HFF-Myc (cell line): ENCODE measurements around the gene RELN.

Source experiments
- DNase-seq: peaks from one replicate; pipeline ENCODE4 v3.0.0-alpha.2; 2011; ENCODE audit warnings: low read depth; ENCODE audit errors: extremely low read depth
- H3K4me3 ChIP-seq: replicated peaks from 2 replicates; pipeline ENCODE4 v1.5.1; 2011; ENCODE audit warnings: low read depth, mild to moderate bottlenecking, control low read depth, low read length
- TF ChIP-seq, protein P1 (sequence below): IDR thresholded peaks from 2 replicates; pipeline ENCODE4 v1.5.1; 2012; ENCODE audit warnings: mild to moderate bottlenecking, low read depth, low read length, control low read depth; ENCODE audit errors: missing control alignments

The RELN gene

DNA sequence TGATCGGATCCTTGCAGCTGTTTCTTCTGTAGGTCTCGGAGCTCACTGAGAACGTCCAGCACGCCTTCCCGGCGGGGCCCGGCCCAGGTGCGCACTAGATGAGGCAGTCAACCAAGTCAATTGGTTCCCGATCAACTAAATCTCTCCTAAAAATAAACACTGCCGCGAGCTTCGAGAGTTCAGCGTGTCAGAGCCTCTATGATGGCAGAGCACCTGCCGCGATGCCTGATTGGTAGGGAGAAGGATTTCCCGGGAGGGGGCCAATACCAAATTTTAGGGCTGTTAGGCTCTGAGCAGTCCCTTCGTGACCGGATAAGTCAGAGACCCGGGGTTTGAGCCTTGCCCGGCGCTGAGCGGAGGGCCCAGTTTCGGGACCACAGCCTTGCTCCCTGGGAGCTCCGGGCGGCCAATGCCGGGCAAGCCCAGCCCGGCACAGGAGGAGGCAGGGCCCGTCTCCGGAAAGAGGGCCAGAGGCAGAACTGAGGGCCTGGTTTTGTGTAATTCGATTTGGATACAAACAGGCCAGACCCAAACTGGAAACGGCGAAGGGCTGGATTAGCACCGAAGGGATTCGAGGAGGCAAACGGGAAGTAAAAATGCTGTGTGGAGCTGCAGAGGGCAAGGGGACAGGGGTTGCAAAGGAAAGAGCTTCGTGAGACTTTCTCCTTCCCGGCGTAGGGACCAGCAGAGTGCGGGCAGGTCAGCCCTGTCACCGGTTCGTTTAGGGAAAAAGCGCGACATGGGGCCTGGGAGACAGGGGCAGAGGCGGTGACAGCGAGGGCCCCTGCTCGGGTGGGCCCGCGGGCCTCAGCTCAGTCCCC, 544.0 kb downstream of the RELN start:
- no peak overlapping the region for H3K4me3 ChIP-seq
- no peak for DNase-seq
- TF ChIP-seq, protein P1, sequence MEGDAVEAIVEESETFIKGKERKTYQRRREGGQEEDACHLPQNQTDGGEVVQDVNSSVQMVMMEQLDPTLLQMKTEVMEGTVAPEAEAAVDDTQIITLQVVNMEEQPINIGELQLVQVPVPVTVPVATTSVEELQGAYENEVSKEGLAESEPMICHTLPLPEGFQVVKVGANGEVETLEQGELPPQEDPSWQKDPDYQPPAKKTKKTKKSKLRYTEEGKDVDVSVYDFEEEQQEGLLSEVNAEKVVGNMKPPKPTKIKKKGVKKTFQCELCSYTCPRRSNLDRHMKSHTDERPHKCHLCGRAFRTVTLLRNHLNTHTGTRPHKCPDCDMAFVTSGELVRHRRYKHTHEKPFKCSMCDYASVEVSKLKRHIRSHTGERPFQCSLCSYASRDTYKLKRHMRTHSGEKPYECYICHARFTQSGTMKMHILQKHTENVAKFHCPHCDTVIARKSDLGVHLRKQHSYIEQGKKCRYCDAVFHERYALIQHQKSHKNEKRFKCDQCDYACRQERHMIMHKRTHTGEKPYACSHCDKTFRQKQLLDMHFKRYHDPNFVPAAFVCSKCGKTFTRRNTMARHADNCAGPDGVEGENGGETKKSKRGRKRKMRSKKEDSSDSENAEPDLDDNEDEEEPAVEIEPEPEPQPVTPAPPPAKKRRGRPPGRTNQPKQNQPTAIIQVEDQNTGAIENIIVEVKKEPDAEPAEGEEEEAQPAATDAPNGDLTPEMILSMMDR, result no peak

DNA sequence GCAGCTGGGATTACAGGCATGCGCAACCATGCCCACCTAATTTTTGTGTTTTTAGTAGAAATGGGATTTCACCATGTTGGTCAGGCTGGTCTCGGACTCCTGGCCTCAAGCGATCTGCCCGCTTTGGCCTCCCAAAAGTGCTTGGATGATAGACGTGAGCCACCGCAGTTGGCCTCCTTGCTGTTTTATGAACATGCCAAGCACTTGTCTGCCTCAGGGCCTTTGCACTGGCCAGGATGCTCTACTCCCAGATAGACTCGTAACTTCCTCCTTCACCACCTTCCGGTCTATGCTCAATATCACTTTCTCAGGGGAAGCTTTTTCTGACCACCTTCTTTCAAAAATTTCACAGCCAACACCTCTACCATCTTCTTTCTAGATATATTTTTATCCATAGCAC, 549.8 kb downstream of the RELN start:
- no peak overlapping the region for H3K4me3 ChIP-seq
- TF ChIP-seq, protein P1, result no peak
- DNase-seq, result no peak

DNA sequence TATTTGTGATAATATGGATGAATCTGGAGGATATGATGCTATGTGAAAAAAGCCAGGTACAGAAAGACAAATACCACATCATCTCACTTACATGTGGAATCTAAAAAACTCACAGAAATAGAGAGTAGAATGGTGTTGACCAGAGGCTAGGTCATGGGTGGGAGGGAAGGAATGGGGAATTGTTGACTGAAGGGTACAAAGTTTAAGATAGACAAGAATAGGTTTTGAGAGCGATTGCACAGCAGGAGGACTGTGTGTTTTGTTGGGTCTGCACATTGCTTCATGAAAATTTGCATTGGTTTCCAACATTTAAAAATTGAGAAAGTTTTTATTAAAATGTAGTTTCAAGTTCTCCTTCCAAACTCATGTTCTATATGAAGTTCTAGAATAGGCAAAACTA, 551.8 kb downstream of the RELN start:
- DNase-seq, result no peak
- TF ChIP-seq, protein P1, result no peak
- no peak overlapping the region for H3K4me3 ChIP-seq

DNA sequence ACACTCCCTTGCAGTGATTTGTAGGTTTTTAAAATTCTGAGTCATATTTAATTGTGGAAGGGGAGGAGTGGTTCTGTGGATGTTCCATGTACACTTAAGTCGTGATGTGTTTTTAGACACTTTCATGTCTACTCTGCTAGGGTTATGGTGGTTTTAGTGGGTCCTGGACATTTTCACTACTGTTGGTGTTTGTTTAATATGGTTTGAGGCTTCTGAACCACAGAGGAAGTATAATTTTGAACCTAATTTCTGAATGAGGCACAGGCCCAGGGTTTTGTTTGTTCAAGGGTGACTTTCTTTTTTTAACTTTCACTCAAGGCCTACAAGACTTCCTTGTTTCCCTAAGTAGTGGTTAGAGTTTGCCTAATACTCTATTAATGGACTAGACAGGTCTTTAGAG, 556.7 kb downstream of the RELN start:
- TF ChIP-seq, protein P1, result no peak
- H3K4me3 ChIP-seq, result no peak overlapping the region
- DNase-seq, result no peak

DNA sequence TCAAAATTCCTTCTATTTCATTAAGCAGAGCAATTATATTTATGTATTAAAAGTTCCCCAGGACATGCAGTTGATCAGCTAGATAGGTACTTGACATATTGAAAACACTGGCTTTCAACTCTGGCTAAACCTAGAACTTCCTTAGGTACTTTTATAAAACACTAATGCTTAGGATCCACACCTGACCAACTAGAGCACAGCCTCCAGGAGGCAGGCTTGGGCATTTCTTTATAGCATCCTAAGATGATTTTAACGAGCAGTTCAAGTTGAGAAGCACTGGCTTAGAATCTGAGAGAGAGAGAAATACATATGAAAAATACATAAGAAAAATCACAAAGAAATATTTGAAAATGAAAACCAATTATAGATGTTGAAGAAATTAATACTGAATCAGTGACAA, 564.3 kb downstream of the RELN start:
- DNase-seq, result no peak
- TF ChIP-seq, protein P1, result no peak

DNA sequence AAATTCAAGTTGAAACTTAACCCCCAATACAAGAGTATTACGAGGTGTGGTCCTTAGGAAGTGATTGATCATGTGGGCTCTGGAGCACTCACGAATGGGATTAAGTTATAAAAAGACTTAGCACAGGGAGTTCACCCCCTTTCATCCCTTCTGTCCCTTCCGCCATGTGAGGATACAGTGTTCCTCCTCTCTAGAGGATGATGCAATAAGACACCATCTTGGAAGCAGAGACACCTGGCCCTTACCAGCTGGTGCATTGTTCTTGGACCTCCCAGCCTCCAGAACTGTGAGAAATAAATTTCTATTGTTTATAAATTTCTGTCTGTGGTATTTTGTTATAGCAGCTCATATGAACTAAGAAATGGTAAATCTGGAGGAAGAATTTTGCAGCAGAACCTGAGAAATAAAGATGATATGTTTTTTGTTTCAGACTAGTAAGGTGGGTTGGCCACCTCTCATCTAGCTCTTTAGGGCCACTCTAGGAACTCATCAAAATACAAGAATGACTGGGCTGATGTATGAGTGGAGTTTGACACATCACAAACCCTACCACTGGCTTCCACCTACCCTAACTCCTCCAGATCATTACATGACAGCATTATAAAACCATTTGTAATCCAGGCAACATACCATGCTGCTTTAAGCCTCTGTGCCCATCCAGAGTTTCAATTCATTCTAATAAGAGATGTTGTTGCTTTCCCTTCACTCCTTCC, 565.8 kb downstream of the RELN start:
- TF ChIP-seq, protein P1, result no peak
- no peak overlapping the region for H3K4me3 ChIP-seq
- DNase-seq, result no peak

More for the DNA sequence above, 564.3 kb downstream of the RELN start:
- H3K4me3 ChIP-seq, result no peak overlapping the region
